HG03064 (cell line): ENCODE measurements around the gene ASCL4.
"Not testable (repeated sequence)": the region's sequence is repeated elsewhere in the genome, so short reads cannot be mapped to it uniquely, and the experiment has no call there.

Source experiments
- ATAC-seq: cut with Tn5 transposase; IDR thresholded peaks from one replicate; pipeline ENCODE4 v1.9.1; 2021; ENCODE audit warnings: low read depth; ENCODE audit not compliant: unreplicated experiment

ASCL4 gene, protein sequence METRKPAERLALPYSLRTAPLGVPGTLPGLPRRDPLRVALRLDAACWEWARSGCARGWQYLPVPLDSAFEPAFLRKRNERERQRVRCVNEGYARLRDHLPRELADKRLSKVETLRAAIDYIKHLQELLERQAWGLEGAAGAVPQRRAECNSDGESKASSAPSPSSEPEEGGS

DNA sequence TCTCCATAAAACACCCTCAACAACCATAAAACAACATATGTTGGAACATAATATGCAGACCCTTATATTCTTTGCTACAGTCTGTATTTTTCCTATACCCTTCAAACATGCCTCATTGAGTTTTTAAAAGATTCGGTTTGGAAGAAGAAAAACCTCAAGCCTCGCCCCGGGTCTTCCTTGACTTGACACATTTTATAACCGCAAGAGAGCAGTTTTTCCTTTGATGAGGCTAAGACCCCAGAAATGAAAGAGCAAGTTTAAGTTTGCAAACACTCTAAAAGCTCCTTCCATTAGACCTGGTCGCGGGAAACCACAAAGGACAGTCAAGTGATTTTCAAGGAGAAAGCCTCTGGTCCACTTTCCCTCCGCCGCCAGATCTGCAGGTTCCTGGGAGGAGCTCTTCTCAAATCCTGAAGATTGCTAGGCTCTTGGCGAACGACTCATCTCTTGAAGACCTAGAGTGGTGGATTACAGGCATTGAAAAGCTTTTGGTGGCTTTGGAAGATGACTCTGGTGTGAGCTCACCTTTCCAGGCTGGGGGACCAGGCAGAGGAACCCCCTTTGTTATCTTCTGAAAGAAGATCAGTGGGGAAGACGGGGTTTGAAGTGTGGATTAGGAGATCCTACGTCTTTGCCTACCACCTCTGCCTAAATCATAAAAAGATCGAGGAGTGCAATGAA lies at the start of gene ASCL4:
ASCL4 (plus strand) TSS at position 356 of the 681 bp plus-strand sequence. CDS start 515 bp downstream, outside the sequence.
- no peak for ATAC-seq

DNA sequence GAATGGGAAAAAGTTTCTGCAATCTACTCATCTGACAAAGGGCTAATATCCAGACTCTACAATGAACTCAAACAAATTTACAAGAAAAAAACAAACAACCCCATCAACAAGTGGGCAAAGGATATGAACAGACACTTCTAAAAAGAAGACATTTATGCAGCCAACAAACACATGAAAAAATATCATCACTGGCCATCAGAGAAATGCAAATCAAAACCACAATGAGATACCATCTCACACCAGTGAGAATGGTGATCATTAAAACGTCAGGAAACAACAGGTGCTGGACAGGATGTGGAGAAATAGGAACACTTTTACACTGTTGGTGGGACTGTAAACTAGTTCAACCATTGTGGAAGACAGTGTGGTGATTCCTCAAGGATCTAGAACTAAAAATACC lies 47.2 kb upstream of the ASCL4 start:
- not testable (repeated sequence) for ATAC-seq

DNA sequence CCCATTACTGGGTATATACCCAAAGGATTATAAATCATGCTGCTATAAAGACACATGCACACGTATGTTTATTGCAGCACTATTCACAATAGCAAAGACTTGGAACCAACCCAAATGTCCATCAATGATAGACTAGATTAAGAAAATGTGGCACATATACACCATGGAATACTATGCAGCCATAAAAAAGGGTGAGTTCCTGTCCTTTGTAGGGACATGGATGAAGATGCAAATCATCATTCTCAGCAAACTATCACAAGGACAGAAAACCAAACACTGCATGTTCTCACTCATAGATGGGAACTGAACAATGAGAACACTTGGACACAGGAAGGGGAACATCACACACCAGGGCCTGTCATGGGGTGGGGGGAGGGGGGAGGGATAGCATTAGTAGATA lies 46.8 kb upstream of the ASCL4 start:
- ATAC-seq: not testable (repeated sequence)

DNA sequence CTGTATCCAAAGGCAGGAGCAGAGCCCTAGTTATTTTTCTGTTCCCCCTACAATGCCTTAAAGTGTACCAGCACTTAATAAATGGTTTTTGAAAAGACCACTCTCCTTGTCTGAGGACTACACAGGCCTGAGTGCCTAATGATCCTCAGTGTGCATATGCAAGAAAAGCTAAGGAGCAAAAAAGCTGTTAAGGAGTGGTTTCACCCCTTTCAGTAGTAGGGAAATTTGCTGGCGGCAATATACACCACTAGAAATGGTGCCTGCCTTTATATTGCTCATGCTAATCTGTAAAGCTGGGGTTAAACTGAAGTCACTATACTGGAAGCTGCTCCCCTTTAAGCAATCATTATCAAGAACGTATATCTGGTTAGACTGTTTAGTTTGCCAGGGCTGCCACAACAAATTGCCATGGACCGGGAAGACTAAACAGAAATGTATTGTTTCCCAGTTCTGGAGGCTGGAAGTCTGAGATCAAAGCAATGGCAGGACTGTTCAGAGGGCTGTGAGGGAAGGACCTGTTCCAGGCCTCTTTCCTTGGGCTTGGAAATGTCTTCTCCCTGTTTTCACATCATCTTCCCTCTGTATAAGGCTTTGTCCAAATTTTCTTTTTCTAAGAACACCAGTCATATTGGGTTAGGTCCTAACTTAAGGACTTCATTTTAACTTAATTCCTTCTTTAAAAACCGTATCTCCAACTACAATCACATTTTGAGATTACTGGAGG lies 43.7 kb upstream of the ASCL4 start:
- no peak for ATAC-seq

DNA sequence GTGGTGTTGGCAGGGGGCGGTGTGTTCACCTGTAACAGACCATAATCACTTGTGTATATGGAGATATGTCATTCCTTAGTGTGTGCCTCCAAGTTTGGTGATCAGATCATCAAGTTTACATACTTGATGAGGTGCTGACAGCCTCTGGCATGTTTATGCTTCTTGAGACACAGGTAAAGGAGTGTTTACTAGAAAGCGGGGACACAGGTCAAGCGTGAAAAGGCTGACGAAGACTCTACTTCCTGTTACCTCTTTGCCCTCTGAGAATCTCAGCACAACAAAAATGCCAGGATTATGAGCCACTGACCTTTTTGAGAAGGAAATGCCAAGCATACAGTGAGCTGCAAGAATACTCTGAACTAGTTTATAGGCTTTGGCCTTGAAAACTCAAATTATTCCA lies 43.1 kb upstream of the ASCL4 start:
- no peak for ATAC-seq

DNA sequence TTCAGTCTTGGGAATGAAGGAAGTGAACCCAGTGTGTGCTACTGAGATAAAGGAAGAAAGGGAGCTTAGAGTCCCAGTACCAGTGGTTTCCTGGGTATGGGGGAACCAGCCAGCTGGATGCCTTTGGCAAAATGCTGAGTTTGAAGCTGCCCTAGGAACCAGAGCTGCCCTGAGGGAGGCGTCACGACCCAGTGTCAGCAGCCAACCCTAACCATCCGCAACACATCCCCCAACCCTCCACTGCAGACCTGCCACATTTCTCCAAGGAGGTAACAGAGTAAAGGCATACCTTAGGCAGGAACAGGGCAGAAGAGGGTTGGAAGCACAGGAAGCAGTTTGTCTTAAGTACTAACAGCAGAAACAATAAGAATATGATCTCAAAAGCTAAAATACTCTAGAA lies 42.1 kb upstream of the ASCL4 start:
- ATAC-seq: no peak

DNA sequence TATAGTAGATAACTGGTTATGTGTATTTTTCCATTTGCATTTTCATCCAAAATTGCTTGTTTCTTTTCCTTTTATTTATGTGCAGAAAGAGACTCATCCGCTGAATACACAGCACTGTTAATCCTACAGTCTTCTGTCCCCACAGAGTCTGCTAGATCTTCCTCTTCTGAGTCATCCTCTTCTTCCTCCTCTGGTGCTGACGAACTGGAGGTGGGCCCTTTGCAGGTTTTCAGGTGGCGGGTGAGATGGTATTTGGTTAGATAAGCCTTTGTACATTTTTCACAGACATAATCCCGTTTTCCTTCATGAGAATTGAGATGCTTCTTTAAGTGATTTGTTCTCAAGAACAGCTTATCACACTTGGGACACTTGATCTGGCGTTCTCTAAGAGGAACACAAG lies 40.4 kb upstream of the ASCL4 start:
- ATAC-seq: no peak

DNA sequence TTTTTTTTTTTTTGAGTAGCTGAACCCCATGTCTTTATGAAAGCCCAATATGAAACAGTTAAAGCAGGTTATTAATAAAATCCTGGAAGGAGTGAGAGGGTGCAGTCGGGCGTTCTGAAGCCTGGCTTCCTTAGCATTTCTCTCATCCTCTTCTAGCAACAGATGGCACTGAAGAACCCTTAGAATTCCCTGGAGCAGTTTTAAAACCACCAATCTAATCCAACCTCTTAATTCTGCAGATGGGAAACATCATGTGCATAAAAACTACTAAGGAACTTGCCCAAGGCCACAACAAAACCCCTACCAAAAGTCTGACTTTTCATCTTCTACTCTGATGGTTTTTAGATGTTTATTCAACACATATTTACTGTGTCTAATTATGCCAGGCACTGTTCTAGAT lies 38.7 kb upstream of the ASCL4 start:
- no peak for ATAC-seq

DNA sequence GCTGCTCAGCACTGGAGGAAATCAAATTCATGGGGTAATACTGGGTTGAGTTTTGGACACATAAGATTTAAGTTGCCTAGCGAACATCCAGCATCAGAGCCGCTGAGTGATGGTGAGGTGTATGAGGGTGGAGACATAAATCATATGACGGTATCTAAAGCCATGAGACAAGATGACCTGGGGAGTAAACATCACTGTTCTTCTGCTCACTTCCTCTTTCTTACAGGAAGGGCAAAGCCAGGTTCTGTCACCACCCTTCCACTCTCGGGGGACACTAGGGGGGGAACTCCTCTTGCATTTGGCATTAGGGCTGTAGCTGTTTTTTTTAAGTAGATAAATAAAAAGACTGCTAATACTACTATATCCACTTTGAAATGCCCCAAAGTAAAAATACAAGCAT lies 37.6 kb upstream of the ASCL4 start:
- ATAC-seq: peak; percentile 77

DNA sequence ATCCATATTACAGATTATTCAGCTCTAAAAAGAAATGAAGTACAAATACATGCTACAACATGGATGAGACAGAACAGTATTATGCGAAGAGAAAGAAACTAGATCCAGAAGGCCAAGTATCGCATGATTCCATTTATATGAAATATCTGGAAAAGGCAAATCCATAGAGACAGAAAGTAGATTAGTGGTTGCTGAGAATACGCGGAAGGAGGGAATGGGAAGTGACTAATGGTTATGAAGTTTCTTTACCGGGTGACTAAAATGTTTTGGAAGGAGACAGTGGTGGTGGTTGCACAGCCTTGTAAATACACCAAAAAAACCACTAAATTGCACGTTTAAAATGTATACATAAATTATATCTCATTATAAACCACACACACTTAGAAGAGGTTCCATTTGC lies 26.0 kb upstream of the ASCL4 start:
- ATAC-seq: no peak

DNA sequence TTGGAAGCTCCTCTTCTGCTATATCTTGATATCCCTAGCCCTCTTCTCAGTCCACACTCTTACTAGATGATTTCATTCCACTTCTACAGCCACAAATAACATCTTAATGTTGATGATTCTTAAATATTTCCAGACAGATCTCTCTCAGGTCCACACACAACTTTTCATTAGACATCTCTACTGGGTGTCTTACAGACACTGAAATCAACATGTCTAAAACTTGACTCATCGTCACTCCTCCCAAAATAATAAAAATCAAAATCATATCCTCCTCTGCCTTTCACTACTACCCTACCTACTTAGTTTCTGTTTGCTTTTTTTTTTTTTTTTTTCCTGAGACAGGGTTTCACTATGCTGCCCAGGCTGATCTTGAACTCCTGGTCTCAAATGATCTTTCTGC lies 25.4 kb upstream of the ASCL4 start:
- no peak for ATAC-seq

DNA sequence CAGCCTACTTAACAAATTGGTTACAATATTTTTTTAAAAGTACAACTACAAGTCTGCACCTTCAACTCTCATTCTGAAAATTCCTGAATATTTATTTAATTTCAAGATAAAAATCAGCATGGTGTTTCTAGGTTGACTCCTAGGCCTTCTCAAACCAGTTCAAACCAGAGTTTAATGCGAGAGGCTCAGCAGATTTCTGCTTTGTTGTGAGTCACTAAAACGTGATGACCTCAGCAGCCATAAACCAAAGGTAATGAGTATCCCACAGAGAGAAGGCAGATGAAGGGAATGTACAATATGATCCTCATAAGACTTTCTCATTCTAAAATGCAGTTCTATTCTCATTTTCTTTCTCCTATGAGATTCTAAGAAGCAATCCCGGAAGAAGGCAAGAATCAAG lies 15.1 kb upstream of the ASCL4 start:
- no peak for ATAC-seq

DNA sequence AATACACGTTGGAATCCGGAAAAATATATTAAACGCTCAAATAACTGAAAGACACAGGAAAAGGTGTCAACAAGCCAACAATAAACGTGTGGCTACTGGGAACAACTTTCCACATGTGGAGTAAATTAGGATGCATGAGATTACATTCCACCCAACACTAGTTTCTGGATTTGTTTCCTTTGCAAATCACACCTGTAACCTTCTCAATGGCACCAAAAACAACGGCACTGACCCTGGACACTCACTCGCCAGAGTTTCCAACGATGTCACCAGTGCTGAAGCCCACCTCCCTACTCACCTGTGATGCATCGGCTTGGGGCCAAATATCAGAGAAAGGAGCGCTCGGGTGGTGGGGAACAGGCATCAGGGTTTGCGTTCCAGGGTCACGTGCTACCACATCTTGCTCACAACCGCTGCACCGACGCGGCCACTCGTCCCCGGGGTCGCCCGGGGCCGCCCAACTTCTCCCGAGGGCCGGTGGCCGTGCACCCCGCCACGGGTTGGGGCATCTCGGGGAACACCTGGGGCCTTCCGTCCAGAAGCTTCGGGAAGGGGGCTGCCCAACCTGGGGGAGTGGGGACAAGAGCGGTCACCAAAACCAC lies 14.2 kb upstream of the ASCL4 start:
- peak; percentile 21 for ATAC-seq

DNA sequence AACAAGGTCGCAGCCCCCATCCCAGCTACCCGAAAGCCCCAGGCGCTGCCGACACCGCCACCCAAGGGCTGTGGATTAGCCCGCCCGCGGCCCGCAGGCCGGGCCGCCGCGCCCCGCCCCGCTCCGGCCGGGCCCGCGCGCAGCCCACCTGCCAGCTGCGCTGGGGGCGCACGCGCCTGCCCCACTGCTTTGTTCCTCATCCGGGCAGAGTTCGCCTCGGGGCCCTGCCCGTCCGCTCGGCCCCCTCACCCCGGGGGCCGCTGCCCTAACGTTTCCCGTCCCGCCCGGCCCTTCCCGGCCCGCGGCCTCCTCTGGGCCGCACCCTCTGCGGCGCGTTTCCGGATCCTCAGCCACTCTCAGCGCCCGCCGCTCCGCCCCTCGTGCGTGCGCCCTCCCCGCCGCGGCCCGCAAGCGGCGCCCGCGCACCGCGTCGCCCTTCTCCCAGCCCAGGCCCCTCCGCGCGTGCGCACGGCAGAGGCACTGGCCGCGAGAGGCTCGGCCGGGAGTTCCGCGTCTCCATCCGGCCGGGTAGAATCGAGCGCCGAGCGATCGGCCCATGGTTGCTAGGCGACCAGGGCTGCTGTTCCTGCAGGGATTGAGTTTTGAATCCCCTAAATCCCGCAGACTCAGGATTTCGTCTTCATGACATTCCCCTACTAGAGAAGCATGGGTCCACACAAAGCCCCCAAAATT lies 13.5 kb upstream of the ASCL4 start, which contains the start of gene PRDM4:
PRDM4 (minus strand) TSS at position 329 of the 693 bp plus-strand sequence. CDS start 622 bp downstream, outside the sequence.
- peak; percentile 89 for ATAC-seq

DNA sequence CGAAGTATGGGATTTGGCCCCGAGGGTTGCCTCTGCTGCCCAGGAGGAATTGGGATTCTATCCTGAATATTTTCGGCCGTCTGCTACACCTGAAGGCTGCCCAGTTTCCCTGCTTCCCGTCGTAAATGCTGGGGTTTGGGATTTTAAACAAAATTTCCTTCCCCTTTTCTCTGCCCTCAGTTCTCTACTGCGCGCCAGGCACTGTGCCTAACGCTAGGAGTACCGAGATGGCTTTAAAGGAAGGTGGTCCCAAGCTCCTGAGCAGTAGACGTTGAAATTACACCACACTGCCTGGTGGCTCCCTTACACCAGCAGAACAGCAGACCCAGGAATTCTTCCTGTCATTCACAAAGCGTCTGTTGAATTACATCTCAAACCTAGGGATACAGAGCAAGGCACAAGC lies 13.0 kb upstream of the ASCL4 start:
- ATAC-seq: no peak

DNA sequence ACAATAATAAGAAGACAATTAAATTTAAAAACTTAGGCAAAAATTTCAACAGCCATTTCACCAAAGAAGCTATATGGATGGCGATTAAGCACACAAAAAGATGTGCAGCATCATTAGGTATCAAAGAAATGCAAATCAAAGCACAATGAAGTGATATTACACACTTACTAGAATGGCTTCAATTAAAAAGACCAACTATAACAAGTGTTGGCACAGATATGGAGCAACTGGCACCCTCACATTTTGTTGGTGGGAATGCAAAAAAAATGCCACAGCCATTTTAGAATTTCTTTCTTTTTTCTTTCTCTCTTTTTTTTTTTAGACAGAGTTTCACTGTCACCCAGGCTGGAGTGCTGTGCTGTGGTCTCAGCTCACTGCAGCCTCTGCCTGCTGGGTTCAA lies 11.6 kb upstream of the ASCL4 start:
- no peak for ATAC-seq

DNA sequence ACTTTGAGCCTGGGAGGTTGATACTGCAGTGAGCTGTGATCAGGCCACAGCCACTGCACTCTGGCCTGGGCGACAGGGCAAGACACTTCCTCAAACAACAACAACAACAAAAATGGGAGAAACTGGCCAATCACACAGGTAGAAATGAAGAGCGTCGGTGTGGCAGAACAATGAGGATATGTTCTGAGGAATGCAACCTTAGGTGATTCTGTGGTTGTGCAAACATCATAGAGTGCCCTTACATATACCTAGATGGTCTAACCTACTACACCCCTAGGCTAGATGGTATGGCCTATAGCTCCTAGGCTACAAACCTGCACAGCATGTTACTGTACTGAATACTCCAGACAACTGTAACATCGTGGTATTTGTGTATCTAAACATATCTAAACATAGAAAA lies 9.9 kb upstream of the ASCL4 start:
- no peak for ATAC-seq

DNA sequence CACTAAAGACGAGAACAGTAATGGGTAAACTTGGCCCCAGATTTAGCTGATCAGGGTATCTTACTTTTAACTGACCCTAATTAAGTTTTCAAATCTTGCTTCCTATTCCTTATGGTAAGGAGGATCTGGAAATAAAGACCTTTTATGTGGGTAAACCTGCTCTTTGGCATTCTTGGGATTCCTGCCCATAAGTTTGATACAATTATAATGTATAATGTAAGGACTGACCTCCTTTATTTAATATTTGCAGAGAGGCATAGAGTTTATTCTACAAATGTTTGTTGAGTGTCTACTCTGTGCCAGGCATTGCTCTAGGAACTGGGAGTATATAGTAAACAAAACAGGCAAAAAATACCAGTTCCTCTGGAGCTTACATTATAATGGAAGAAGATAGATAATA lies 9.2 kb upstream of the ASCL4 start:
- no peak for ATAC-seq

DNA sequence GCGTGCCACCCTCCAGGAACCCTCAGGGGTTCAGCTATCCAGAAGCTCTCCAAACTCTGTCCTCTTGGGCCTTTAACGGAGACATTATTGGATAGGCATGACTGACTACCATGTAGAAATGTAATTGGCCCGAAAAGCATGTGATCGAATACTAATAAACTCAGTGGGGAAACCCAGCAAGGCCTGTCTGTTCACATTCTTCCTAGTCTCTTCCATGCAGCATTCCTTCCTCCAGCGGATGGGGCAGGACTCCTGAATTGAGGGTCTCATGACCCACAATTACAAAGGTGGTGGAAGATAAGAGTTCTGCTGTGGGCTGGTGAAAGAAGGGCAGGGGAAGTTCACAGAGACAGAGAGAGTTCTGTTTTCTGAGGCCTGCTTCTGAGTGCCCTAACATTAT lies 7.0 kb upstream of the ASCL4 start:
- no peak for ATAC-seq

DNA sequence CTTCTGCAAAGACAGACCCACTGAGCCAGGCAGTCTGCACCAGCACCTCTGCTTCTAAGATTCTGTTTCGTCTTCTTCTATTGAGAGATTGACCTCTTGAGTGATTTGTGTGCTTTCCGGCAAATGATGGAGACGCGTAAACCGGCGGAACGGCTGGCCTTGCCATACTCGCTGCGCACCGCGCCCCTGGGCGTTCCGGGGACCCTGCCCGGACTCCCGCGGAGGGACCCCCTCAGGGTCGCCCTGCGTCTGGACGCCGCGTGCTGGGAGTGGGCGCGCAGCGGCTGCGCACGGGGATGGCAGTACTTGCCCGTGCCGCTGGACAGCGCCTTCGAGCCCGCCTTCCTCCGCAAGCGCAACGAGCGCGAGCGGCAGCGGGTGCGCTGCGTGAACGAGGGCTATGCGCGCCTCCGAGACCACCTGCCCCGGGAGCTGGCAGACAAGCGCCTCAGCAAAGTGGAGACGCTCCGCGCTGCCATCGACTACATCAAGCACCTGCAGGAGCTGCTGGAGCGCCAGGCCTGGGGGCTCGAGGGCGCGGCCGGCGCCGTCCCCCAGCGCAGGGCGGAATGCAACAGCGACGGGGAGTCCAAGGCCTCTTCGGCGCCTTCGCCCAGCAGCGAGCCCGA lies 703 bp downstream of the ASCL4 start:
- ATAC-seq: no peak
